GM12892 (cell line): ENCODE data around the gene EMILIN2.

Source experiments
- POLR2A ChIP-seq: IDR thresholded peaks from 2 replicates; pipeline ENCODE4 v1.6.1; 2011; ENCODE audit warnings: low read depth, low read length, control low read depth
- POLR2AphosphoS5 ChIP-seq: IDR thresholded peaks from 2 replicates; pipeline ENCODE4 v1.6.1; 2011; ENCODE audit warnings: low read depth, low read length, control low read depth
- TAF1 ChIP-seq: IDR thresholded peaks from 2 replicates; pipeline ENCODE4 v1.6.1; 2011; ENCODE audit warnings: low read depth, mild to moderate bottlenecking, control low read depth, low read length, borderline replicate concordance

DNA sequence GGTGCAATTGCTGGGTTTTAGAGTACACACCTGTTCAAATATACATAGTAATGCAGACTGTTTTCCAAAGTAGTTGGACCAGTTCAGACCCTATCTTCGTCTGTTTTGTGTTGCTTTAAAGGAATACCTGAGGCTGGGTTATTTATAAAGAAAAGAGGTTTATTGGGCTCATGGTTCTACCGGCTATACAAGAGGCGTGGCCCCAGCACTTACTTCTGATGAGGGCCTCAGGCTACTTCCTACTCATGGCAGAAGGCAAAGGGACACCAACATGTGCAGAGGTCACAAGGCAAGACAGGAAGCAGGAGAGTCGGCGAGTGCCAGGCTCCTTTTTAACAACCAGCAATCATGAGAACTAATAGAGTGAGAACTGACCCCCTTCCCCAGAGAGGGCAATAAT, 21.9 kb upstream of the EMILIN2 start:
- TF ChIP-seq POLR2AphosphoS5 (no peak), POLR2A (no peak), TAF1 (no peak)
